Omental fat pad (tissue), 4 donors: ENCODE data around the gene DSTN. TPM values are rescaled to one million over a fixed set of nuclear protein-coding genes. Genes with fewer than 3 reads are reported as not detected.

Source experiments
- ATAC-seq: fragments of 150-250 bp; one replicate; pipeline ENCODE4 v1.9.1; 2016; ENCODE audit warnings: mild to moderate bottlenecking, moderate library complexity; ENCODE audit not compliant: low FRiP score
- DNase-seq: peaks from one replicate; pipeline ENCODE4 v3.0.0-alpha.2; 2019; ENCODE audit warnings: low spot score
- CTCF ChIP-seq, 3 donors: fragments of 450-650 bp; IDR thresholded peaks; one replicate each; pipeline ENCODE4 v1.5.1; 2016 to 2017; ENCODE audit warnings: antibody characterized with exemption in 3 of 3, mild to moderate bottlenecking in 3 of 3, moderate library complexity in 2 of 3
- total RNA-seq, 4 donors: library from RNA; depleted of rRNA; stranded (reverse); fragments of >200 nt; gene quantifications; one replicate each; pipeline ENCODE4 v1.1.0, GENCODE V29; 2016

The DSTN gene
- 100 to 1,000 TPM; 147 to 228 (median 170) TPM for total RNA-seq

GRCh38 chr20:17569616-17570346, at the start of gene DSTN:
DSTN (plus strand) TSS chr20:17570075; CDS start chr20:17570209, 134 bp downstream.
- ATAC-seq, result peak; percentile 85
- no peak for TF ChIP-seq CTCF (IDR thresholded peaks at IDR 0.05)
- peak; percentile 55 for DNase-seq

- no peak for DNase-seq
- no peak for ATAC-seq
- no peak for TF ChIP-seq CTCF (IDR thresholded peaks at IDR 0.05)
Observed at GRCh38 chr20:17520583-17520982, 49.3 kb upstream of the DSTN start.

GRCh38 chr20:17522528-17522927, 47.3 kb upstream of the DSTN start:
- TF ChIP-seq CTCF (IDR thresholded peaks at IDR 0.05), result no peak
- ATAC-seq, result no peak
- DNase-seq, result no peak

GRCh38 chr20:17523326-17523725, 46.5 kb upstream of the DSTN start:
- no peak for DNase-seq
- no peak for TF ChIP-seq CTCF (IDR thresholded peaks at IDR 0.05)
- ATAC-seq, result no peak

- ATAC-seq (no peak), DNase-seq (no peak)
- no peak for TF ChIP-seq CTCF (IDR thresholded peaks at IDR 0.05)
Observed at GRCh38 chr20:17524560-17524959, 45.3 kb upstream of the DSTN start.

GRCh38 chr20:17525132-17525531, 44.7 kb upstream of the DSTN start:
- no peak for ATAC-seq

More at GRCh38 chr20:17525132-17525531, 44.7 kb upstream of the DSTN start:
- no peak for TF ChIP-seq CTCF (IDR thresholded peaks at IDR 0.05)
- no peak for DNase-seq
